HG03280 (cell line): ENCODE results near the gene POLD4.
A peak's percentile ranks its signal among the peaks of the same experiment; 100 is the strongest.

Experiments used
- ATAC-seq: cut with Tn5 transposase; IDR thresholded peaks from one replicate; pipeline ENCODE4 v1.9.1; 2021; ENCODE audit warnings: mild to moderate bottlenecking, moderate library complexity; ENCODE audit not compliant: unreplicated experiment

POLD4 gene

GRCh38 chr11:67317888-67318555 is 35.3 kb downstream of the POLD4 start:
- peak; percentile 14 for ATAC-seq

GRCh38 chr11:67317205-67317887 is 36.0 kb downstream of the POLD4 start:
- ATAC-seq: peak; percentile 87

GRCh38 chr11:67316882-67317204 is 36.5 kb downstream of the POLD4 start:
- ATAC-seq: no peak

GRCh38 chr11:67315325-67315909 is 37.9 kb downstream of the POLD4 start:
- ATAC-seq: no peak

GRCh38 chr11:67314218-67314617 is 39.1 kb downstream of the POLD4 start:
- ATAC-seq: no peak

- ATAC-seq: no peak
Observed at GRCh38 chr11:67313125-67313890, 40.0 kb downstream of the POLD4 start.

GRCh38 chr11:67312187-67313021 is 40.9 kb downstream of the POLD4 start:
- ATAC-seq: no peak

- no peak for ATAC-seq
Observed at GRCh38 chr11:67311556-67312082, 41.7 kb downstream of the POLD4 start.

GRCh38 chr11:67311051-67311555 is 42.2 kb downstream of the POLD4 start:
- no peak for ATAC-seq

GRCh38 chr11:67310246-67311050 is 42.9 kb downstream of the POLD4 start:
- no peak for ATAC-seq

- ATAC-seq: no peak
Observed at GRCh38 chr11:67309661-67310061, 43.7 kb downstream of the POLD4 start.

GRCh38 chr11:67309166-67309565 is 44.2 kb downstream of the POLD4 start:
- ATAC-seq: no peak

- ATAC-seq: no peak
Observed at GRCh38 chr11:67308031-67308866, 45.1 kb downstream of the POLD4 start.

- ATAC-seq: no peak
Observed at GRCh38 chr11:67307545-67308001, 45.8 kb downstream of the POLD4 start.

- ATAC-seq: no peak
Observed at GRCh38 chr11:67306769-67307544, 46.4 kb downstream of the POLD4 start.

- ATAC-seq: no peak
Observed at GRCh38 chr11:67304511-67305113, 48.7 kb downstream of the POLD4 start.

GRCh38 chr11:67303835-67304411 is 49.4 kb downstream of the POLD4 start:
- ATAC-seq: no peak
